MV-4-11 (cell line): ENCODE measurements around the gene TEPSIN.
"Not testable (repeated sequence)": the region's sequence is repeated elsewhere in the genome, so short reads cannot be mapped to it uniquely, and the experiment has no call there.

Experiments
- DNase-seq: peaks from one replicate; lab custom pipeline; 2025; lab: John Stamatoyannopoulos, UW

TEPSIN gene

DNA sequence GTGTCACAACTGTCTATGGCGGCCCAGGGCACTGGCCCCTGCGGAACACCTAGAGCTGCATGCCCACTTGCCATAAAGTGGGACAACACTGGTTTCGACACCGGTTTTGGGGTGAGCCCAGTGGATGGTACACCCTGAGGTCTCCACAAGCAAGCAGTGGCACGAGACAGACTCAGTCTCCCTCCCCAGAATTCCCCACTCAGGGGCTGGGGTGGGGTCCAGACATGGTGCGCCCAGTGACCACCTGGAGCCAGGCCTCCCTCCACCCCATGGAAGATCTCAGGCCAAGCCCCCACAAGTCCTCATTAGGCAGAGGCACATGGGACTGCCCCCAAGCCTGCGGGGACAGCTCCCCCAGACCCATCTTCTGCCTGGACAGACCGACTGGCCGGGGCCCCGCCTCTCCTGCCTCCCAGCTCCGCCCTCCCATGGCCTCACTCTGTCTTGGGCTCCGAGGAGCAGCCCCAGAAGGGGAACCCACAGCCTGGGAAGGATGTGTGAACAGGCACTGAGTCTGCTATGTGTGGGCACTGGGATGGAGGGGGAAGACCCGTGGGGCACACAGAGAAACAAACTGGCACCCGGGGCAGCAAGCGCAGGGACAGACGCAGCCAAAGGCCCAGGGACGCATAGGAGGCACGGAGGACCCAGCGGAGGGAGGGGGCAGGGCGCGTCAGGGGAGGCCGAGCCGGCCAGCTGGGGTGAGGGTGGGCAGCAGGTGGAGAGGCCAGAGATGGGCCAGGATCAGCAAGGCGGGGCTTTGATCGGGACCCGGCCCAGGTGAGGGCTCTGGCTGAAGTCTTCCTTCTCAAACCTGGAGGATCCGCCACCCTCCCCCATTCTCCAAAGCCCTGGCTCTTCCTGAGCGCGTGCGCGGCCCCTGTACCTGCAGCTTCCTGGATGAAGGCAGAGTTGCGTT, 2.8 kb downstream of the TEPSIN start:
- no peak for DNase-seq

DNA sequence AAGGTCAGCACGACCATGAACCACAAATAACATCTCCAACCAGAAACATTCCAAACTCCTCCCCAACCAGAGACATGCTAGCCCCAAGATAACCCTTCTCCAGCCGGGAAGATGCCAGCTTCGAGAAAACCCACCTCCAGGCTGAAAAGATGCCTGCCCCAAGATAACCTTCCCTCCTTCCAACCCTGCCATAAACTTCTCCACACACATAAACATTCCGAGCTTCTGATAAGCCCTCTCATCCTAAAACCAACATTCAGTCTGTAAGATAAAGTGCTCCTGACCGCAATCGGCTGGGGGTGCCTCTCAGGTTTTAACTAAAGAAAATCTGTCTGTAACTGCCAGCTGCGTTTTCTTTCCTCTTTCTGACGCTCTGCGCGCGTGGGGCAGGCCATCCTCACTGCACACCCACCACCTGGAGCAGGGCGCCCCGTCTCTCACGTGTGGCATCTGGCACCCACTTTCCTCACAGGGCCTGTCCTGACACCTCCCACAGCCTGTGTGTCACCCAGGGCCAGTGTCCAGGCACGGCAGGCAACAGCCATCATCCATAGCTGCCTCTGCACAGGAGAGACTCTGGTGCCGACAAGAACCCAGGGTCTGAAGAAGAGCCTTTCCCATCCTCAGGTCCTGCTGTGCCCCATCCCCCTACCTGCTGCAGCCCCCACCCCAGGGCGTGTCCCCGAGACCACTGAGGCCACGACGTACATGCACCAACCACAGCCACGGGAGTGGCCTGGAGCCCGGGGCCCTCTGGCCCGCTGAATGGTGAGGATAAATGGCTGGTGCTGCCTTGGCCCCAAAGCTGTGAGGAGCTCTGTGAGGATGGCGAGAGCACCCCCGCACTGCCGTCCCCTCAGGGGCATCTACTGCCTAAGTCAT, 3.7 kb downstream of the TEPSIN start:
- no peak for DNase-seq

DNA sequence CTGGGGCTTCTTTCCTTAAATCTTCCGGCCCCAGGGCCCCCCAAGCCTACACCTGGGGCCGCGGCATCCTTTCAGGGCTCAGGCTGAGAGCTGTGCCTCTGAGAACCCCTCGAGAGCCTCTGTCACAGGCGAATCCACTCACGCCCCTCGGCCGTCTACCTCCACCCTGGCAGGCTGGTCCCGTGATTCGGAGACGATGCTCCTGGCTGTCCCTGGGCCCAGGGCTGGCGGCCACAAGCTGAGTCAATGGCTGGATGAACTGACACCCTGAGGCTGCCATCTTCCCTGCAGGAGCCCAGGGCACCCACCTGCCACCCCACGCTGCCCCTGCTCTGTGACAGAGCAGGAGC, 4.4 kb downstream of the TEPSIN start:
- DNase-seq, result no peak

DNA sequence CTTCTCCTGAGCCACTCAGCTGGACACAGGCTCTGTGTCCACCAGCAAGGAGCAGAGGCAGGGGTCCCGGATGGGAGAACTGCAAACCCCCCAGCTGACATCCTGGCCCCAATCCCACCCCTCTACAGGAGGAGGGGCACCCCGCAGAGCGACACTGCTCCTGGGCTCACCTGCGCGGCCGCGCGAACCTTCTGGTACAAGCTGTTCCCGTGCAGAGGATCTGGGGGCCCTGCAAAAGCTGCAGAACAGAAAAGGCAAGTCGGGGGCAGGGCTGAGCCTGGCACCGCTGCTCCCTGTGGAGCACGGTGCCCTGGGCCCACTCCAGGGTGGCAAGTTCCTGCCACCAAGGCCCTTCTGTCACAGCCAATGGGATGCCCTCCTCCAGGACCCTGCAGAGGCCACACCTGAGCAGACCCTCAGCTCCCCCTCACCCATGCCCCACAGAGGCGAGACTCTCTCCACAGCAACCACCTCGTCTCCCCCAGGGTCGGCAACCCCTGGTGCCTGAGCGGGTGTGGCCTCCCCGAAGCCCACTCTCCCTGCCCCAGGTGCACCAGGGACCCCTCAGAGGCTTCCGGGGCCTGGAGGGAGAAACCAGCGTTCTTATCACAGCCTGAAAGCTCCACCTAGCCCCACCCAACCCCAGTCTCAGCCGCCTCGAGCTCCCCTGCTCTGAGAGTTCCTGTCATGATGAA, 4.9 kb downstream of the TEPSIN start:
- no peak for DNase-seq

DNA sequence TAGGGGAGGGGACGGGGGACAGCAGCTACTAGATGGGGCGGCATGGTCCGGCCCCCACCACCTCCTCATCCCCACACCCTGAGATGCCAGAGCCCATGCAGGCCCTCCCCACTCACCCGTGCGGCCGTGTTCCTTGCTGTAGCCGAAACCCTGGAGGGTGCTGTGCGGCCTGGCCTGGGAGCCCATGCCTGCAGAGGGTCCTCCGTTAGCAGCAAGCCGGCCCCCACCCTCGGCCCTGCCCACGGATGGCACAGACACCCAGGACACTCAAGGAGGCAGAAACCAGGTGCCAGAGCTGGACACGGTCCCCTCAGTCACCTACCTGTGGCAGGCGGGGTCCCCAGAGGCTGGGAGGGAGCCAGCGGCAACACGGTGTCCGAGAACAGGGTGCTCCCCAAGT, 5.5 kb downstream of the TEPSIN start:
- no peak for DNase-seq

DNA sequence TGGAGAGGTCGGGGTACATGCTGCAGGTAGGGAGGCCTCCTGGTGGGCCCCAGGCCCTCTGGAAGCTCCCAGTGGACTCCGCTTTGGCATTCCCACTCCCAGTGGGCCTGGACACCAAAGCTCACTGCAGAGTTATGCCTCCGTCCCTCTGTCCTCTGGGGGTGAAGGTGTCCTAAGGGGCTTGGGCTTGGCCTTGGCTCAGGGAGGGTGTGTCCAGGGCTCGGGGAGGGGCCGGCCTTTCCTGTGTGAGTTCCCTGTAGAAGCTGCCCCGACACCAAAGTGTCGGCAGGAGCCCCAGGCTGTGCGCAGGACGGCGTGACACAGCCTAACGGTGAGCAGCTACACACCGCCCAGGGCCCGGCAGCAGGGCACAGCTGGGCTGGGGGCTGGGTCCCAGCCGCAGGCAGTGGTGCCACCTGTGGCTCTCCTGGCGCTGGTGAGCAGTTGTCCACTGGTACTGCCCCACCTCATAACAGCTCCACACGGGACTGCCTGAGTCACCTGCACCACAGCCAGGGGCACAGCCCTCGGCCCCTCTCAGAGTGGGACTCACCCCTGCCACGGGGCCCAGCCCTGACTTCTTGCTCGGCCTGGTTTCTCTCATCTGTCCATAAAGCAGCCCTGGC, 6.1 kb downstream of the TEPSIN start:
- no peak for DNase-seq

DNA sequence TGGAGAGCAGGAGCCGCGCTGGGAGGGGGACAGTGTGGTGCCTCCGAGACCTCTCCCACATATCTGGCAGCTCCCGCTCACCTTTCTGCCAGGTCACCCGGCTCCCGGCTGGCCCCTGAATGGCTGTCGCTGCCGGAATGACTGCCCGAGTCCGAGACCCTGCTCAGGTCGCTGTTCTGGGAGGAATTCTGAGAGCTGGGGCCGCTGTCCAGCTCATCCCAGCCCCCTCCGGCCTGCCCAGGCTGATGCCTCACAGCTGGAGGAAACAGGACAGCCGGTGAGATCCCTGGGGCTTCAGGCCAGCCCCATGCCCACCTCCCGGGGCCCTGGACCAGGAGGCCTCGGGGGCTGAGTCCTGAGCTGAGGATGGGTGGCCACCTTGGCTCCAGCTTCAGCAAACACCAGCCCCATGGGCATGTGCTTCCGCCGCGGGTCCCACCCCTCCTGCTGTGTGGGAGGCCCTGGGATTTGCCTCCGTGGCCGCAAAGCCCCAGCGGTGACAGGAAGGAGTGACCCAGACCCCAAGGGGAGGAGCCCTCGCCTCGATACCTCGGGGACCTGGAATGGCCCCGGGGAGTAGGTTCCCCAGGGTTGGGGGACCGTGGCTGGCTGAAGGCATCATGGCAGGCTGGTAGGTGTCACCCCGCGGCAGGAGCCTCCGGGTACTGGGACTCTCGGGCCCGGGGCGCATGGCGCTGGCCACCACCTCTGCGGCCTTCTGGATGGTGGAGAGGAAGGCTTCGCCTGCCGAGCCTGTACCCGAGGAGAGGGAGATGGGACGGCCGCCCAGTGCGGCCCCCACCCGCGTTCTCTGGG, 6.9 kb downstream of the TEPSIN start:
- DNase-seq, result no peak

DNA sequence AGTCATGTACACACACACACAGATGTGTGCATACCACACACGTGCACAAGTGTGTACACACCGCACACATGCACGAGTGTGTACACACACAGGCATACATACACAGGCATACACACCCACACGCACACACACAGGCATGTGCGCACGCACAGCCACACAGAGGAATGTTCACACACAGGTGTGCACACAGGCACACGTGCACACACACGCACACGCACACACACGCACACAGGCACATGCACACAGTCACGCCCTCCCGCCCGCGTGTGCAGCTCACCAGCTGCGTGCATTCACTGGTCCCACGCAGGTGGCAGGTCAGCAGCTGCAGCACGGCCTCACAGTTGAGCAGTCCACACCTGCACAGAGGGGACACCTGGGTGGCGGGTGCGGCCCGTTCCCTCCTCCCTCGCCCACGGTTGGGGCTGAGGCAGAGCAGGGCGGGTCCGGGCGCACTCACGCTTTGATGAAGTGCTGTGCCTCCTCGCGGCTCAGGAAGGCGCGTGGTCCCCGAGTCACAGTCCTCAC, 7.7 kb downstream of the TEPSIN start:
- DNase-seq, result no peak

DNA sequence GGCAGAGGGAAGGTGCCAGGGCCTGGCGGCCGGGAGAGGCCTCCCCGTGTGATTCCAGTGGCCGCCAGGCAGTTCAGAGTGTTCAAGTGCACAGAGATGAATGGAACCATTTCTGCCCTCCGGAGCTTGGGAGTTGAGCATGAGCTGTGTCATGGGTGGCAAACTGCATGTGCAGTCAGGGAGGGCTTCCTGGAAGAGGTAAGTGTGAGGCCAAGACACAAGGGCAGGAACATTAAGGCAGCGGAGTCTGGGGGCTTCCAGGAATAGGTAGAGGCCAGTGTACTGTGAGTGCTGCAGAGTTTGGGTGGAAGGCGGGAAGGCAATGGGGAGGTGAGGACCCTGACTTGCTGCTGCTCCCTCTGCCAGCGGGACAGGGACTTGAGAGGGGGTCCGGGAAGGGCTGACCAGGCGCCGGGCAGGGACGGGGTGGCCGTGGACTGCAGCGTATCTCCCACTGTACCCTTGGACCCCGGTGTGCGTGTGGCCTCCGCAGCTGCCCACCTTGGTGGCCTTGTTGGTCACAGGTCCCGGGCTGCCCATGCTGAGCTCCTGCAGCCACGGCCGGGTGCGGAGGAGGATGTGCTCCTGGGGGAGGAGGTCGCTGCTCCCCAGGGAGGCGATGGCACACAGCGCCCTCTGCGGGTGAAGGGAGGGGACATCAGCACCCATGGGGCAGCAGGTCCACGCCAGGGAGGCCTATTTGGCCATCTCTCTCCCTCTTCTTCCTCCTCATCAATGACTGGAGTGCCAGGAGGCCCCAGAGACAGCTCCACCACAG, 8.6 kb downstream of the TEPSIN start:
- no peak for DNase-seq

DNA sequence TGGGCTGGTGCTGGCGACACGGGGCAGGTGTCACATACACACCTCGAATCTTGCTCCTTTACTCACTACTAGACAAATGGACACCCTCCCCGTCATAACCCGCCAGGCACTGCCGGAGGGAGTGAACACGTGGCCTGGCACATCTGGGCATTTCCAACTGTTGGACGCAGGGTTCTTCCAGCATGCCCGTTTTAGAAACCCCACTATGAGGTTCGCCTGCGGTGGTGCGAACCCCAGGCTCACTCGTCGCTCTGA, 9.3 kb downstream of the TEPSIN start:
- DNase-seq, result no peak

DNA sequence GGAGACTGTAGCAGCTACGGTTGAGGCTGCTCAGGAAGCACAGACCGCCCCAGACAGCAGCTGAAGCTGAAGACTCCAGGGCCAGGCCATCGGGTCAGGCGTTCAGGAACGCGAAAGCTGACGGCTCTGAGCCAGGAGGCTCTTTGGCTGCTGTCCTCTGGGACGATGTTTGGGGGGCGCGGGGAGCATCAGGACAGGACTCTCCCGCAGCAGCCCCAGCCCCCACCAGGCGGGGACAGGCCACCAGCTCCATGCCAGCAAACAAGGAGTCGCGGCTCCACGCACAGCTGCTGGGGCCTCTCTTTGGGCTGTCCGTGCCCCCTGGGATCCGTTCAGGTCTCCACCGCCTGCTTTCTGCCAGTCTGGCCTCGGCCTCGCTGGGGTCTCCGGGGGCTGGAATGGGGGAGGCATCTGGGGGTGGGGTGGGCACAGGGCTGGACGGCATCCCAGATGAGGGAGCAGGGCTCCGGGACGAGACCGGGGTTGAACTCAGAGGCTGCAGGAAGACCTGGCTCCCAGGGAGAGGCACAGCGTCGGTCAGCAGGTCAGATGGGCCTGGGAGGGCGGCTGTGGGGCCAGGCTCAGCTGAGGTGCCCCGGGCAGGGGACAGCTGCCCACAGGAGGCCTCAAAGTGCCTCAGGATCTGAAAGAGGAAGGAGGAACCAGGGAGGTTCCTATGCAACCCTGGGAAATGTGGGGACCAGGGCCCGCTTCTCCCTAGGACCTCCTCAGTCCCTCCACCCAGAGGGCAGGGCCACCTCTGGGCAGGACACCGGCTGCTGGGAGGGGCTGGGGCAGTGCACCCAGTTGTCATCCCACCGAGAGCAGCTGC, 9.8 kb downstream of the TEPSIN start:
- peak; percentile 33 for DNase-seq

DNA sequence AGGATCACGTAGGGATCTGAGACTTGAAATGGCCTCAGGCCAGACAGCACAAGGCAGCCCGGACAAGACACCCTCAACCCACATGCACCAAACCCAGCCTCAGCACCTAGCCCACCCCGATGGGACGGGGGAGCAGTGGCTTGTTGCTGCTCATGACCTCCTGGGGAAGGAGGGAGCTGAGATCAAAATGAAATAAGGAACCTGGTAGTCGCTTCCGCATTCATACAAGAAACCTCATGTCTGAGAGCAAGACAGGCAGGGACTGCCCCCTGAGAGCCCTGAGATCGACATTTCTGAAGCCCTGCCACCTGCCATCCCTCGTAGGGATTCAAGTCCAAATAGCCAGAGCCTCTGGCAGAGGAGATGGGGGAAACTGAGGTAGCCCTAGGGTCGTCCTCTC, 10.4 kb downstream of the TEPSIN start:
- DNase-seq, result peak; percentile 85

DNA sequence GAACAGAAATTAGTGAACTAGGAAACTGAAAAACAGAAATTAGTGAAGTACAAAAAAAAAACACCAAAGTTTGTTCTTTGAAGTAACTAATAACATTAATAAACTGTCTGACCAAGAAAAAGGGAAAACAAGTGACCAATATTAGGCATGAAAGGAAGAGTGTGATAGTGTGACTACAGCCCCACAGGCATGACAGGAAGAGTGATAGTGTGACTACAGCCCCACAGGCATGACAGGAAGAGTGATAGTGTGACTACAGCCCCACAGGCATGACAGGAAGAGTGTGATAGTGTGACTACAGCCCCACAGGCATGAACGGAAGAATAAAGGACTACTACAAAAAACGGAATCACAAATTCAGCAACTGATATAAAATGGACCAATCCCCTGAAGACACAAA, 11.2 kb downstream of the TEPSIN start:
- not testable (repeated sequence) for DNase-seq

DNA sequence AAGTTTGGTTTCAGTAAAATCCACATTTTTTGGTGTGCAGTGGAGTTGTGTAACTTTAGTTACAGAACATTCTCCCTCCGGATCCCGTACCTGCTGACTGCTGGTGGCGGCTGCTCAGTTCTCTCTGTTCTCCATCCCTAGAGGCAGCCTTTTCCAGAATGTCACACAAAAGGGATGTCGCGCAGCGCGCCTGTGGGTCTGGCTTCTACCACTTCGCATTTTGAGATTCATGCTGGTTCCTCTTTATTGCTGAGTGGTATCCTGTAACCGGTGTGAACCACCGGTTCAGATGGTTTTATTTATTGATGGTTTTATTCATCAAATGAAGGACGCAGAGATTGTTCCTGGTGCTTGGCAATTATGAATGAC, 15.1 kb downstream of the TEPSIN start:
- DNase-seq, result peak; percentile 77

DNA sequence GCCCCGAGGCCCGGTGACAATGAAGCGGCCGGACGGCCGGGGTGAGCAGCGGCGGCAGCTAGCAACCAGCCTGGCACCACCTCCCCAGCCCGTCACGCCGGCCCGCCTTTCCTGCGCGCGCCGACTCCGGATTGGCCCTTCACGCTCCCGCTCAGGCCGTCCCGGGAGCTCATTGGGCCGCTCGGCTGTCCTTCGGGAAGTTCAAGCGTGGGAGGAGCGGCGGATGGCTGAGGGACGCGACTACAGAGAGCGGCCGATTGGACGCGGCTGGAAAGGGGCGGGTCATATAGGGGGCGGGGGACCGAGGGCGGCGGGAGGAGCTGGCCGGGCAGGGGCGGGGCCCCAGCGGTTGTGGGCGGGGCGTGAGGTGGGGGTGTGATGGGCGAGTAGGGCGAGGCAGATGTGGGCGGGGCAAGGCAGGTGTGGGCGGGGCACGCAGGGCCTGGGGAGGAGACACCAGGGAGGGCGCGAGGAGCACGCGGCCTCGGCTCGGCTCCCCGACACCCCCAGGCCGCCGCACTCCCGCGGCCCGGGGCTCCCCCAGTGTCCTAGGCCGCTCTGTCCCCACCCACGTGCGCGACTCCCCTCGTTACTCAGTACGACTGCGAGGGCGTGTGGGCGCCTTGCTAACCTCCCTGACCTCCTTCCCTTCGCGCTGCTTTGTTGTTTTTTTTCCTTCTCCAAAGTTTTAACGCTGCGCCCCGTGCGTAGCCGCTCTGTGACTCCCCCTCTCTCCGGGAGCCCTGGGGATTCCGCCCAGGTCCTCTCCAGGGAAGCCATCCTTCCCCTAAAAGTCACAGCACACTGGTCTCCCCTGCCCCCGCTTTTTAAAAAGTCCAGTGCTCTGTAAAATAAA, 15.7 kb downstream of the TEPSIN start, which contains the start of gene CEP131:
Gene CEP131 (minus strand): TSS at position 60 of the 856 bp plus-strand sequence. CDS start 2,909 bp downstream, outside the sequence.
- peak; percentile 96 for DNase-seq

DNA sequence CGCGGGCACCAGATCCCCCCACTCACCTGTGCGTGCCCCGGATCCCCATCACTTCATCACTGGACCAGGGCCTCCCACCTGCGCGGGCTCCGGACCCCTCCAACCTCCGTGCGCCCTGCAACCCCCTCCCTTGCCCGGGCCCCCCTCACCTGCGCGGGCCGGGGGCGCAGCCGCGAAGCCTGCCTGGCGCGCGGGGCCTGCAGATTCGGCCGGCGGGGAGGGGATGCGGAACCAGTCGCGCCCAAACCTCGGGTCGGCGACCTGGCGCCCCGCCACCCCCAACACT, 16.3 kb downstream of the TEPSIN start:
- no peak for DNase-seq

DNA sequence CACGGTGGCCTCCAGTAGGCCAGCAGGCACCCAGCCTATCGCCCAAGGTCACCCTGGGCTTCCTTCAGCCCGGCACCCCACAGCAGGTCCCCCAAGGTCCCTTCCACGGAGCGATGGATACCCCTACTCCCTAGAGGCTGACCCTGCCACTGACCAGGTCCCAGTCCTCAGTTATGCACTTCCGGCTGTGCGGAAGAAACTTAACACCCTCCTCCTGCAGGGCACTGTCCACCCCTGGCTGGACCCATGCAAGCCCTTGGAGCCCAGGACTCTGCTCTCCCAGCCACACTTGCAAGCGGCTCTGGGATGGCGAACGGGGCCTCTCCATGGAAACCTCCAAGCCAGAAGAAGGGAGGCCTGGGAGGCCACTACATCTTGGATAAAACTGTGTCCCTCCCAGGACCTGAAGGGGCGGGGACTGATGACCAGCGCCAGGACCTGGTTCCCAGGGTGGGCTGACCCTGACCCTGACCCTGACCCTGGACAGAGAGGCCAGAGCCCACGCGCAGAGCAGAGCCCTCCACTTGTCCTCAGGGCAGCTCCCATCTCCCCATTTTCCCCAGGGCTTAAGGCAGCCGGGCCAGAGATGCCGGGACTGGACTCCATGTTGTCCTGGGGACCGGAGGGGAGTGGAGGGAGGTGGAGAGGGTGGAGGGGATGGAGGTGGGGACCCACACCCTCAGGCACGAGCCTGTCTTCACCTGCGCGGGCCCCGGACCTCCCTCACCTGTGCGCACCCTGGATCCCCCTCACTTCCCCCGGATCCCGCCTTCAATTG, 16.8 kb downstream of the TEPSIN start:
- no peak for DNase-seq

DNA sequence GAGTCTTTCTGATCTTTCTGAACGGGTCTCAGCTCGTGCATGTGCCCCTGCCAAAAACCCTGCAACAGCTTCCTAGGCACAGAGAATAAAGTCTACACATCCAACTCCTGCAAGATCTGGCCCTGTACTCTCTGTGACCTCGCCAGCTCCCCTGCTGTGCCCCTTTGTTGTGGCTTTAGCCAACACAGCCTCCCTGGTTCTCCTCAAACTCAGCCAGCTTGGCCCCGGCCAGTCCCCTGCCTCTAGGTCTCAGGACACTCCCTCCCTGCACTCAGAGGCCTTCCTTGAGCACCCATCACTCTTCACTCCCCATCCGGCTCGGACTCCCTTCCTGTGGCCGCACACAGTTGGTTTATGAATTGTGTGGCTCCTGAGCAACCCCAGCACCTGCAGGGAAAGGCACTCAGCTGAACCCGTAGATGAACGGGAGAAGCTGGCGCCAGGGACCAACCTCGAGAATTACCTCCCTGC, 17.4 kb downstream of the TEPSIN start:
- no peak for DNase-seq
